Measurements from ENCODE around the gene GTF2IRD1.

GTF2IRD1 gene

DNA sequence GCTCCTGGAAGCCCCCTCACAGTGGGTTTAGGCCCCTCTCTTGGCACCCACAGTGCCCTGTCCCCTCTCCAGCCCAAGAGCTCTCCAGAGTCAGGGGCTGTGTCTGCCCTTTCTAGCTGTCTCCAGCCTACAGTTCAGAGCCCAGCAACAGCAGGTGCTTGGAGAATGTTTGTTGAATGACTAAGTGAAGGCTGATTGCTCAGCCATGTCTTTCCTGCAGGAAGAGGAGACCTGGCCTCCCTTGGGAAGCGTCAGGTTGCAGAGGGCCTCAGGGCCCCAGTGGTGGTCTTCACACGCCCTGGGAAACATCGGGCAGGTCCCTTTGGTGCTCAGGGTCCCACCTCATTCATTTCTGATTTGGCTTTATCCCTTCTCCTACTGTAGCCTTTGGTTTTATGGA lies 62.5 kb downstream of the GTF2IRD1 start:
- H3K27me3 ChIP-seq (ENCODE audit: insufficient read depth, low read length): no peaks in the 10 kb centered on the region
- peaks cover 13% of the 10 kb centered on the region; the same call in 1 of the 2 replicates for H3K36me3 ChIP-seq (ENCODE audit: insufficient read depth, low read length)
- H2AFZ ChIP-seq (ENCODE audit: low read length, unreplicated experiment): no peak overlapping the region
- no peak overlapping the region for H3K27ac ChIP-seq (ENCODE audit: low read depth, low read length)
- H3K4me1 ChIP-seq (ENCODE audit: control insufficient read depth, insufficient read depth, low read length, unreplicated experiment): no peaks in the 10 kb centered on the region
- H3K79me2 ChIP-seq (ENCODE audit: control insufficient read depth, insufficient read depth, low read length, unreplicated experiment): no peaks in the 10 kb centered on the region
- no peak overlapping the region for H3K4me3 ChIP-seq (ENCODE audit: low read depth, low read length)

DNA sequence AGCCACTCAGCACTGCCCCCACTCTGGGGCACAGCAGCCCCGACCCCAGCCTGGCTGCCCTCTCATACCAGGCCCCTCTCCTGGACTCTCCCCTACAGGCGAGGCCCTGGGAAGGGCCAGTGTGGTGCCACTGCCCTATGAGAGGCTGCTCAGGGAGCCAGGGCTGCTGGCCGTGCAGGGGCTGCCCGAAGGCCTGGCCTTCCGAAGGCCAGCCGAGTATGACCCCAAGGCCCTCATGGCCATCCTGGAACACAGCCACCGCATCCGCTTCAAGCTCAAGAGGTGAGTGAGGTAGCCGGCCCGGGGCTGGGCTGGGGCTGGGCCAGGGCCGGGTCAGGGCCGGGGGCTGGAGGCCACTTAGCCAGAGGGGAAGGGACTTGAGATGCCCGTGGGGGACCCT lies 64.3 kb downstream of the GTF2IRD1 start:
- H3K36me3 ChIP-seq (ENCODE audit: insufficient read depth, low read length): peaks cover 17% of the 10 kb centered on the region; the same call in 1 of the 2 replicates
- no peaks in the 10 kb centered on the region for H3K4me1 ChIP-seq (ENCODE audit: control insufficient read depth, insufficient read depth, low read length, unreplicated experiment)
- no peak overlapping the region for H2AFZ ChIP-seq (ENCODE audit: low read length, unreplicated experiment)
- H3K27ac ChIP-seq (ENCODE audit: low read depth, low read length): no peak overlapping the region
- no peaks in the 10 kb centered on the region for H3K79me2 ChIP-seq (ENCODE audit: control insufficient read depth, insufficient read depth, low read length, unreplicated experiment)
- H3K27me3 ChIP-seq (ENCODE audit: insufficient read depth, low read length): no peaks in the 10 kb centered on the region
- H3K4me3 ChIP-seq (ENCODE audit: low read depth, low read length): no peak overlapping the region

DNA sequence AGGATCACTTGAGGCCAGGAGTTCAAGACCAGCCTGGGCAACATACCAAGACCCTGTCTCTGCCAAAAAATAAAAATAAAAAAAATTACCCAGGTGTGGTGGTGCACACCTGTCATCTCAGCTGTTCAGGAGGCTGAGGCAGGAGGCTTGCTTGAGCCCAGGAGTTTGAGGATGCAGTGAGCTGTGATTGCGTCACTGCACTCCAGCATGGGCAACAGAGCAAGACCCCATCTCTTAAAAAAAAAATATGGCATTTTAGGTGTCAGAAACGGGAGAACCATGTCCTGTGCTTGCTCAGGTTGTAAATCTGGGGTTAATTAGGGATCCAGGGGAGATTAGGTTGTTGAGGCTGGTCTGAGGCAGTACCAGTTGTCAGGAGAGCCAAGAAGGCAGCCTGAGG lies 64.9 kb downstream of the GTF2IRD1 start:
- Histone ChIP-seq H3K79me2 (ENCODE audit: control insufficient read depth, insufficient read depth, low read length, unreplicated experiment) (no peaks in the 10 kb centered on the region), H3K36me3 (ENCODE audit: insufficient read depth, low read length) (peaks cover 17% of the 10 kb centered on the region; the same call in 1 of the 2 replicates), H3K4me3 (ENCODE audit: low read depth, low read length) (no peak overlapping the region), H3K27me3 (ENCODE audit: insufficient read depth, low read length) (no peaks in the 10 kb centered on the region), H3K27ac (ENCODE audit: low read depth, low read length) (no peak overlapping the region), H3K4me1 (ENCODE audit: control insufficient read depth, insufficient read depth, low read length, unreplicated experiment) (no peaks in the 10 kb centered on the region), H2AFZ (ENCODE audit: low read length, unreplicated experiment) (no peak overlapping the region)

DNA sequence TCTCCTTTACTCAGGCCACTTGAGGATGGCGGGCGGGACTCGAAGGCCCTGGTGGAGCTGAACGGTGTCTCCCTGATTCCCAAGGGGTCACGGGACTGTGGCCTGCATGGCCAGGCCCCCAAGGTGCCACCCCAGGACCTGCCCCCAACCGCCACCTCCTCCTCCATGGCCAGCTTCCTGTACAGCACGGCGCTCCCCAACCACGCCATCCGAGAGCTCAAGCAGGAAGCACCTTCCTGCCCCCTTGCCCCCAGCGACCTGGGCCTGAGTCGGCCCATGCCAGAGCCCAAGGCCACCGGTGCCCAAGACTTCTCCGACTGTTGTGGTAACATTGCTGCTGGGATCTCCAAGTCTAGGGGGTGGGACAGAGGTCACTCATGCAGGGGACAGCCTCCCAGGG lies 65.7 kb downstream of the GTF2IRD1 start:
- Histone ChIP-seq H3K4me3 (ENCODE audit: low read depth, low read length) (no peak overlapping the region), H2AFZ (ENCODE audit: low read length, unreplicated experiment) (no peak overlapping the region), H3K36me3 (ENCODE audit: insufficient read depth, low read length) (peaks cover 17% of the 10 kb centered on the region; the same call in 1 of the 2 replicates), H3K27me3 (ENCODE audit: insufficient read depth, low read length) (no peaks in the 10 kb centered on the region), H3K4me1 (ENCODE audit: control insufficient read depth, insufficient read depth, low read length, unreplicated experiment) (no peaks in the 10 kb centered on the region), H3K79me2 (ENCODE audit: control insufficient read depth, insufficient read depth, low read length, unreplicated experiment) (no peaks in the 10 kb centered on the region), H3K27ac (ENCODE audit: low read depth, low read length) (no peak overlapping the region)

DNA sequence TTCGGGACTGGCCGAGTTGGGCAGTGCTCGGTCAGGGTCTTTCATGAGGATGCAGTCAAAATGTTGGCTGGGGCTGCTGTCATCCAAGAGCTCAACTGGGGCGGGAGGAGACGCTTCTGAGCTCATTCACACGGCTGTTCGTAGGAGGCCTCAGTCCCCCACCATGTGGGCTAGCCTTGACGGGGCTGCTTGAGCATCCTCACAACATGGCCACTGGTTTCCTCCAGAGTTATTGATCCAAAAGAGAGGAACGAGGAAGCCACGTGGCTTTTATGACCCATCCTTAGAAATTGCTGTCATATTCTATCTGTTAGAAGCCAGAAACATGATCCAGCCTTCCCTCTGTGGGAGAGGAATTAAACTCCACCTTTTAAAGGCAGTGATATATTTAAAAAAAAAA lies 68.1 kb downstream of the GTF2IRD1 start:
- peaks cover 17% of the 10 kb centered on the region; the same call in 1 of the 2 replicates for H3K36me3 ChIP-seq (ENCODE audit: insufficient read depth, low read length)
- no peak overlapping the region for H2AFZ ChIP-seq (ENCODE audit: low read length, unreplicated experiment)
- H3K27ac ChIP-seq (ENCODE audit: low read depth, low read length): no peak overlapping the region
- H3K4me1 ChIP-seq (ENCODE audit: control insufficient read depth, insufficient read depth, low read length, unreplicated experiment): no peaks in the 10 kb centered on the region
- H3K79me2 ChIP-seq (ENCODE audit: control insufficient read depth, insufficient read depth, low read length, unreplicated experiment): no peaks in the 10 kb centered on the region
- no peaks in the 10 kb centered on the region for H3K27me3 ChIP-seq (ENCODE audit: insufficient read depth, low read length)
- H3K4me3 ChIP-seq (ENCODE audit: low read depth, low read length): no peak overlapping the region

DNA sequence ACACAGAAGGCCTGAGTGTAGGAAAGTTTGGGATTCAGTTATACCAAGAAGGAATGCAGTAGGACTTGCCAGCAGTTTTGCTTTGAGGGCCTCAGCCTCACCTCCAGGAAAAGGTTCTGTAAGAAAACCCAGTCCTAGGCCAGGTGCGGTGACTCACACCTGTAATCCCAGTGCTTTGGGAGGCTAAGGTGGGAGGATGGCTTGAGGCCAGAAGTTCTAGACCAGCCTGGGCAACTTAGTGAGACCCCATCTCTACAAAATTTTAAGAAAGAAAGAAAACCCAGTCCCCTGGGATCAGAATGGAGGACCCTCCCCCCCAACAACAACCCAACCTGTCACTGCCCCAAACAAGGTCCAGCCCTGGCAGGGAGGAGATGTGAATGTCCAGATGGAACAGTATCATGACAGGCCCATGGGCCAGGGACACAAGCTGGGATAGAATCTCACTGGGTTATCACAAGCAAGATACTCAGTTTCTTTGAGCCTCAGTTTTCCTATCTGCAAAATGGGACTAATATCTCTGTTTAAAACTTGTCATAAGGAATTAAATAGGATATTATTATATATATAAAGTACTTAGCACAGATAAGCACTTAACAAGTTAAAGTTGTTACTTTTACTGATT lies 68.7 kb downstream of the GTF2IRD1 start:
- H3K36me3 ChIP-seq (ENCODE audit: insufficient read depth, low read length): peaks cover 17% of the 10 kb centered on the region; the same call in 1 of the 2 replicates
- H3K27me3 ChIP-seq (ENCODE audit: insufficient read depth, low read length): no peaks in the 10 kb centered on the region

DNA sequence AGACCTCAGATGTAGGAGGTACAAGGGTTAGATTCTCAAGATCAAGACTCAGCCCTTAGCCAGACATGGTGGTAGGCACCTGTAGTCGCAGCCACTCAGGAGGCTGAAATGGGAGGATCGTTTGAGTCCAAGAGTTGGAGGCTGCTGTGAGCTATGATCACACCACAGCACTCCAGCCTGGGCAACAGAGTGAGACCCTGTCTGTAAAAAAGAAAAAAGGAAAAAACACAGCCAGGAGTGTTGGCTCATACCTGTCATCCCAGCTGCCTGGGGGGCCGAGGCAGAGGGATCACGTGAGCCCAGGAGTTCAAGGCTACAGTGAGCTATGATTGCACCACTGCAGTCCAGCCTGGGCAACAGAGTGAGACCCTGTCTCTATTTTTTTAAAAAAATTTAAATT lies 69.3 kb downstream of the GTF2IRD1 start:
- H2AFZ ChIP-seq (ENCODE audit: low read length, unreplicated experiment): no peak overlapping the region
- H3K79me2 ChIP-seq (ENCODE audit: control insufficient read depth, insufficient read depth, low read length, unreplicated experiment): no peaks in the 10 kb centered on the region
- no peak overlapping the region for H3K4me3 ChIP-seq (ENCODE audit: low read depth, low read length)
- H3K36me3 ChIP-seq (ENCODE audit: insufficient read depth, low read length): peaks cover 17% of the 10 kb centered on the region; the same call in 1 of the 2 replicates
- H3K27ac ChIP-seq (ENCODE audit: low read depth, low read length): no peak overlapping the region
- no peaks in the 10 kb centered on the region for H3K27me3 ChIP-seq (ENCODE audit: insufficient read depth, low read length)
- H3K4me1 ChIP-seq (ENCODE audit: control insufficient read depth, insufficient read depth, low read length, unreplicated experiment): no peaks in the 10 kb centered on the region

More for the DNA sequence above, 68.7 kb downstream of the GTF2IRD1 start:
- Histone ChIP-seq H3K4me1 (ENCODE audit: control insufficient read depth, insufficient read depth, low read length, unreplicated experiment) (no peaks in the 10 kb centered on the region), H3K4me3 (ENCODE audit: low read depth, low read length) (no peak overlapping the region), H3K79me2 (ENCODE audit: control insufficient read depth, insufficient read depth, low read length, unreplicated experiment) (no peaks in the 10 kb centered on the region), H2AFZ (ENCODE audit: low read length, unreplicated experiment) (no peak overlapping the region), H3K27ac (ENCODE audit: low read depth, low read length) (no peak overlapping the region)

DNA sequence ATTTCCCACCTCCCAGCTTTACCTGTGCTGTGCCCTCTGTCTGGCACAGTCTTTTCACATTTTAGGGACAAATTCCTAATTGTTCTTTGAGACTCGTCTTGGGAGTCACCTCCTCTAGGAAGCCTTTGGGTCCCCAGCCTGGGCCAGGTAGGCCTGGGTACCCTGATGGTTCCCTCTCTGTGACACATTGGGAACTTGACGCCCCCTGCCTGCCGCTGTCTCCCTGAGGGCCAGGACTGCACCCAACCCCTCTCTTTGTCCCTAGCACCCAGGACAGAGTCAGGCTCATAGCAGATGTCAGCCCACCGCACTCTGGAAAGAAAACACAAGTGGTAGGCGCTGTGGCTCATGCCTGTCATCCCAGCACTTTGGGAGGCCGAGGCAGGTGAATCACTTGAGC lies 71.4 kb downstream of the GTF2IRD1 start:
- Histone ChIP-seq H3K4me3 (ENCODE audit: low read depth, low read length) (no peak overlapping the region), H3K79me2 (ENCODE audit: control insufficient read depth, insufficient read depth, low read length, unreplicated experiment) (no peaks in the 10 kb centered on the region), H3K27me3 (ENCODE audit: insufficient read depth, low read length) (no peaks in the 10 kb centered on the region), H3K36me3 (ENCODE audit: insufficient read depth, low read length) (peaks cover 10% of the 10 kb centered on the region; the same call in 1 of the 2 replicates), H3K4me1 (ENCODE audit: control insufficient read depth, insufficient read depth, low read length, unreplicated experiment) (no peaks in the 10 kb centered on the region), H2AFZ (ENCODE audit: low read length, unreplicated experiment) (no peak overlapping the region), H3K27ac (ENCODE audit: low read depth, low read length) (no peak overlapping the region)

DNA sequence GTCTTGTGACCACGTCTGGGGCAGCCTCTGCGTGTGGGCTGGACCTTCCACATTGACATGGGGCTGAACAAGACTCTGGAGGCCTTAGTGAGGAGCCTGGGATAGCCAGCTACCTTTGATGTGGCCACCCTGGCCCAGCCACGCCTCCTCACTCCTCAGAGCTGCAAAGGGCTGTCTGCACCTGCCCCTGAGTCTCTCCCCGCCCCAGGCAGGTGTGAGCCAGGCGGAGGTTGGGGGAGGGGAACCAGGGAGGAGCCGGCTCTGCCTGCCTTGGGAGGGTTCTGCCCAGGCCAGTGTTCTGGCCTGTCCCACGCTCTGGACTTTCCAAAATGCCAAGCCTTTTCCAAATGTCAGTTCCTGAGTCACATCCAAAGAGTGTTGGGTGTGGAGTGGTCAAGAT lies 72.2 kb downstream of the GTF2IRD1 start:
- no peak overlapping the region for H3K27ac ChIP-seq (ENCODE audit: low read depth, low read length)
- H3K79me2 ChIP-seq (ENCODE audit: control insufficient read depth, insufficient read depth, low read length, unreplicated experiment): no peaks in the 10 kb centered on the region
- no peaks in the 10 kb centered on the region for H3K27me3 ChIP-seq (ENCODE audit: insufficient read depth, low read length)
- no peaks in the 10 kb centered on the region for H3K4me1 ChIP-seq (ENCODE audit: control insufficient read depth, insufficient read depth, low read length, unreplicated experiment)
- no peak overlapping the region for H3K4me3 ChIP-seq (ENCODE audit: low read depth, low read length)
- H3K36me3 ChIP-seq (ENCODE audit: insufficient read depth, low read length): peaks cover 7% of the 10 kb centered on the region; the same call in 1 of the 2 replicates
- H2AFZ ChIP-seq (ENCODE audit: low read length, unreplicated experiment): no peak overlapping the region

DNA sequence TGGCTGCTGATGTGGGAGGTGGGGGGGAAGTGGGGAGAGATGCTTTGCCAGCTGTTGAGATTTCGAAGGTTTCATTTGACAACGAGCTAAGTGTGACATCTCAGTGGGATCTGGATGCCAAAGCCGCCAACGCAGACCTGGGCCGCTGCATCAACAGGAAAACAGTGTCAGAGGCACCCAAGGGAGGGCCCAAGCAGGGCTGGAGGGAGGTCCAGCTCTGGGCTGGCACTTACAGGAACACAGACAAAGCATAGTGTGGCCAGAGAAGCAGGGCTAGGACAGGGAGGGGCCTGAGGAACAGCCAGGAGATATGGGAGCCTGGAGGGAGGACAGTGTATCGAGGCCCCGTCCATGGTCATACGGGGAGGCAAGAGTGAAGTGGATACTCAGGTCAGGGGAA lies 73.1 kb downstream of the GTF2IRD1 start:
- Histone ChIP-seq H3K4me1 (ENCODE audit: control insufficient read depth, insufficient read depth, low read length, unreplicated experiment) (no peaks in the 10 kb centered on the region), H3K27ac (ENCODE audit: low read depth, low read length) (no peak overlapping the region), H3K79me2 (ENCODE audit: control insufficient read depth, insufficient read depth, low read length, unreplicated experiment) (no peaks in the 10 kb centered on the region), H3K36me3 (ENCODE audit: insufficient read depth, low read length) (no peaks in the 10 kb centered on the region), H3K4me3 (ENCODE audit: low read depth, low read length) (no peak overlapping the region), H2AFZ (ENCODE audit: low read length, unreplicated experiment) (no peak overlapping the region), H3K27me3 (ENCODE audit: insufficient read depth, low read length) (no peaks in the 10 kb centered on the region)

DNA sequence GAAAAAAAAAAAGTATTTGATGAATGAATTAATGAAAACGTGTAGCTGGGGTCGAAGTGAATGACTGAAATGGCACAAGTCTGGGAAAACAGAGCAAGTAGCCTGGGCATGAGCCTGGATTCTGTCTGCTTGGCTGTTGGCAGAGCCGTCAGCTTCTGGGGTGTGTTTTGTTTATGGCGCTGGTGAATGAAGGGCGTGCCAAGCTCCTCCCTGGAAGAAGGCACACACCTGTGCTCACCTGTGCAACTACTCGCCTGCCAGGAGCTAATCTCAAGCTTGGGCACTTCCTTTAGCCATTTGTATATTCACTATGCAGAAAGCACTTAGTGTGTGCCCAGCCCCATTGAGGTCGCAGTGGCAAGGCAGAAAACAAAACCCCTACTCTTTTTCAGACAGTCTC lies 74.1 kb downstream of the GTF2IRD1 start:
- H3K4me3 ChIP-seq (ENCODE audit: low read depth, low read length): no peak overlapping the region
- no peak overlapping the region for H3K27ac ChIP-seq (ENCODE audit: low read depth, low read length)
- no peaks in the 10 kb centered on the region for H3K36me3 ChIP-seq (ENCODE audit: insufficient read depth, low read length)
- no peaks in the 10 kb centered on the region for H3K4me1 ChIP-seq (ENCODE audit: control insufficient read depth, insufficient read depth, low read length, unreplicated experiment)
- no peak overlapping the region for H2AFZ ChIP-seq (ENCODE audit: low read length, unreplicated experiment)
- no peaks in the 10 kb centered on the region for H3K79me2 ChIP-seq (ENCODE audit: control insufficient read depth, insufficient read depth, low read length, unreplicated experiment)
- no peaks in the 10 kb centered on the region for H3K27me3 ChIP-seq (ENCODE audit: insufficient read depth, low read length)

All from ACC112 (cell line).